GM18907 (cell line): ENCODE data around the gene SGSM1.

Experiments used
- ATAC-seq: cut with Tn5 transposase; IDR thresholded peaks from one replicate; pipeline ENCODE4 v1.9.1; 2021; ENCODE audit warnings: mild to moderate bottlenecking, moderate library complexity; ENCODE audit not compliant: unreplicated experiment

SGSM1 gene

GRCh38 chr22:24805790-24806662, at the start of gene SGSM1:
SGSM1 (plus strand) TSS chr22:24806211; CDS start chr22:24806326, 115 bp downstream.
- peak; percentile 53 for ATAC-seq

DNA sequence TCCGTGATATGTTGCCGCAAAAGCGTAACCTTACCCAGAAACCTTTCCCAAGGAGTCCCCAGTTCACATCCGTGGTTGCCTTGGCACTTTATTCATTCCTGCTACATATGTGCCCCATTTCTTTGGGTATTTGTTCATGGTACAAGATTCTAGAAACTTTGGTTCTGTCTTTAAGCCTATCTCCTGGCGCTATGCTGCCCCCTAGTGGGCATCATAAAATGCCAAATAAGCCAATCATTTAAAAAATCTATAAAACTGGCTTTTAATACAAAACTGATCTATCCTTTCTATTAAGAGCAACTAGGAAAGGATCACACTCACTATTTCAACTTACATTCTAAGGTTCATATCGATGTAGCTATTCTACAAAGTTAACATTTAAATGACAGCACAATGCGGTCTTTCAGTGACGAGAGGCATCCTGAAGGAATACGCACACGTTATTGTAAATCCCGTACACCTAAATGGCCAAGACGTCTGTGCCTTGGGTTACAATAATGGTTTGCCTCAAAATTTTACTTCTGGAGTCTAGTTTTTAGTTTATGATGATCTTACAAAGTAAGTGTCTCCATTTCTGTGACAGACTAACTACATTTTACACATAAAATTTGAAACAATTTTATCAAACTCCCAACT, 47.7 kb upstream of the SGSM1 start:
- ATAC-seq, result no peak

GRCh38 chr22:24759765-24760164, 46.2 kb upstream of the SGSM1 start:
- ATAC-seq, result no peak

GRCh38 chr22:24760708-24761306, 45.2 kb upstream of the SGSM1 start:
- ATAC-seq, result no peak

GRCh38 chr22:24761888-24762675, 43.9 kb upstream of the SGSM1 start:
- no peak for ATAC-seq

DNA sequence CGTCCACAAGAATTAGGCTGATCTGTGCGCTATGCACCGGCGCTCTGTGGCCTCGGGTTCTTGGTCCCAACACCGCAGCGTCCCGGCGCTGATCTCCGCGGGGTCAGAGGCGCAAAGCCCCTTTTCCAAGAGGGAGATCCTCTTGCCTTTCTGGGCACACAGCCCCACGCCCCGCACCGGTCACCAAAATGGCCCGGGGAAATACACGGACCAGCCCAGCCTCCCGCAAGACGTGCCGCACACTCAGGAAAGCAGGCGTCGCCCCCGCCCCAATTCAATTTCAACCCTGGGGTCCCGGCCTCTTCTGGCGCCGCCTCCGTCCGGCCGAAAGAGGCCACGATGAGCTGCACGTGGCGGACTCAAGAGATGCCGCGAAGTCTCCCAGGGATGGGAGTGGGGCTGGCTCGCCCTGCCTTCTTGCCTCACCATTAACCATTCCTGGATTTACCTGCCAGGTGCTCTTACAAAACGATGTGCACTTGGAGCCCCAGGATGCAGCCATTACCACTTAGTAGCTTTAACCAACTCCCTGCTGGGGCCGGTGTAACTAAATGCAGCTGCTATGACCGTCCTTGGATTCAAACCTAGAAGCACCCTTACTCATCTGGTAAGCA, 42.0 kb upstream of the SGSM1 start:
- no peak for ATAC-seq

DNA sequence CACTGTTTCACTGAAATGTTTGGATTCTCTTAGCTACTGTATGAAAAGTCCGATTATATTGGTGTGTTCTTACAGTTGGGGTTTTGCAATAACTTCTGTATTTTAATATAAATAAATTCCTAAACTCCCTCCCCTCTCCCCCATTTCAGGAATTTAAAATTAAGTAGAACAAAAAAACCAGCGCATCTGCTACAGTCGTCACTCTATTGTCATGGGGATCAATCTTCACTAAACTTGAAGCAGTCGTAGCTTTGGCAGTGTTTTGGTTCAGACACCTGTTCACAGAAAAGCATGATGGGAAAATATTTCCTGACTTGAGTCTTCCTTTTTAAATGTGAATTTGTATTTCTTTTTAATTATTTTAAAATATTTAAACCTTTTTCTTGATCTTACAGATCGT, 40.8 kb upstream of the SGSM1 start:
- ATAC-seq, result no peak

DNA sequence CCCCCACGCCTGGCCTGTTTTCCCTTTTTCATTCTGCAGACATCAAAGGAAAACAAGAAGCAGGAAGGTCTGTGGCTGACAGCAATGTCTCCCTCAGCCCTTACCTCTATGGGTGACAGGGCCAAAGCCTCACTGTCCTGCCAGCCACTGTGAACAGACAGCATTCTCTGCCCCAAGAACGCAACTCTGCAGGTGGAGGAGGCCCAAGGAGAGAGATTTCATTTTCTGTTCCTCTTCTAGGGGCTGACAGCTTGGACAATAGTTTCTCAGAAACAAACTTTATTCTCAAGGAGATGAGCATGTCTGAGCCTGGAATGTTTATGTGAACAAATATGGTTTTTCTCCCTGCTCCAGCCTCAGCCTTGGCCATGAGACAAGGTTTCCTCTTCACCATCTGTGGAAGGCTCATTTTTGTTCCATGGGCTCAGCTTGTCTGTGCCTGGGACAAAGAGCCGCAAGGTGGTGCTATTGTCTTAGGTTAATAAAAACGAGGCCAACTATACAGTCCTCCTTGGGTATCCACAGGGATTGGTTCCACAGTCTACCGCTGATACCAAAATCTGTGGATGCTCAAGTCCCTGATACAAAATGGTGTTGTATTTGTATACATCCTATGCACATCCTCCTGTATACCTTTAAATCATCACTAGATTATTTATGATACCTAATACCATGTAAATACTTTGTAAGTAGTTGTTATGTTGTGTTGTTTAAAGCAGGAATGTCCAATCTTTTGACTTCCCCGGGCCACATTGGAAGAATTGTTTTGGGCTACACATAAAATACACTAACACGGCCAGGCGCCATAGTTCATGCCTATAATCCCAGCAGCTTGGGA, 37.3 kb upstream of the SGSM1 start:
- ATAC-seq, result no peak

DNA sequence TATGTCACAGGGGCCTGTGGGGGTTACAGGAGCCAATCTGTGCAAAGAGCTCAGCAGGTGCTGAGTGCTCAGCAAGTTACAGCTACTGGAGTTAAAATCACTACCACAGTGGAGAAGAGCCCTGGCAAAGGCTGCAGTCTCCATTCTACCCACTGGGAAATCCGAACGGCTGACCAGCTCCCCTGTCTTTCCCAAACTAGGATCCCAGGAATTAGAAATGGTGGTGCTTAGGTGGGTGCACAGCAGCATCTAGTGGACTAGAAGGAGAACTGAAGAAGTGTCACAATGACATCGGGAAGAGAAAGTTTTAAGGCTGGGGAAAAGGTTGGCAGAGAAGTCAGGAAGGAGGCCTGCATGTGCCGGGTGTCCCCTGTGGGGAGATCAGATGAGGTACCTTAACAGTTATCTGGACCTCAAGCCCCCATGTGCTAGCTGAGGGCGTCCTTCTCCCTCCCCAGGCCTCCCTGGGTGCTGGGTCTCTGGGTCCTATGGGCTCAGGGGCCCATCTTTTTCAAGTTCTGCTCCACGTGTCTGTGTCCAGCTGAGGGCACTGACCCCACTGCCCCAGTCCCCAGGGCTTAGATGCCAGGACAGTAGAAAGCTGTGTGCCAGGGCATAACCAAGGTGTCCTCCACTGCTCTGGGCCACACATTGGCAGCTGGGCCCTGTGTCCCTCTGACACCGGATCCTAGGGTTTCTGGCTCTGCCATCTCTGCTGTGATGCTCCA, 33.4 kb upstream of the SGSM1 start:
- no peak for ATAC-seq

- no peak for ATAC-seq
Measured at GRCh38 chr22:24775769-24776492, 30.1 kb upstream of the SGSM1 start.

GRCh38 chr22:24776525-24776924, 29.5 kb upstream of the SGSM1 start:
- ATAC-seq, result no peak

DNA sequence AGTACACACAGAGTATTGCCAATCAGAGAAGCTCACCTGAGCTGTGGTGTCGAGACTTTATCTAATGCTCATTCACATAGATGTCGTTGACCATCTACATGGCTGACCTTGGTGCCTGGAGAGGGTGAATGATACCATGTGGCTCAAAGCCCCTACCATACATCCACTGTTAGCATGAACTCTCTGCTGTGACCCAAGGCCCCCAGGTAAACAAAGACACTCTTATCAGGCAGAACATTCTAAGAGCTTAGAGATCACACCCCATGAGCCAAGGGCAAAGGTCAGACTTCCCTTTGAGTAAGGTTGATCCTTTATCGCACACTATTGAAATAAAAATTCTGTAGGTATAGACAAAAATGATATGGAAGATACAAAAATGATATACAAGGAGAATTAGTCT, 16.5 kb upstream of the SGSM1 start:
- no peak for ATAC-seq

DNA sequence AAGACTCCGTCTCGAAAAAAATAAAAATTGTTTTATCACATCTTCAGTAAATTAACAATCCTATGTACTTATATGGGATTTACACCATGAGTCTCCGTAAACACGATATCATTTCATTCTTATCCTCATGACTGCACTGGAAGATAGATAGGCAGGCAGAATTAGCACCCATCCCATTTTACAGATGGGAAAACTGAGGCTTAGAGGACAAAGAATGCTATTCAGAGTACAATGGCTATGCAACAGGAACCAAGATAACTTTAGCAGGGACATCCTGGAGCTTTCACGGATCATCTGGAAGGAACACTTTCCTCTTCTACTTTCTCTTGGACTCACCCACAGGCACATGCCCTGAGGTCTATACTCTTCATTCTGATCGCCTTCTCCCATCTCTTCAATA, 14.6 kb upstream of the SGSM1 start:
- ATAC-seq, result no peak

GRCh38 chr22:24796056-24796455, 10.0 kb upstream of the SGSM1 start:
- no peak for ATAC-seq

DNA sequence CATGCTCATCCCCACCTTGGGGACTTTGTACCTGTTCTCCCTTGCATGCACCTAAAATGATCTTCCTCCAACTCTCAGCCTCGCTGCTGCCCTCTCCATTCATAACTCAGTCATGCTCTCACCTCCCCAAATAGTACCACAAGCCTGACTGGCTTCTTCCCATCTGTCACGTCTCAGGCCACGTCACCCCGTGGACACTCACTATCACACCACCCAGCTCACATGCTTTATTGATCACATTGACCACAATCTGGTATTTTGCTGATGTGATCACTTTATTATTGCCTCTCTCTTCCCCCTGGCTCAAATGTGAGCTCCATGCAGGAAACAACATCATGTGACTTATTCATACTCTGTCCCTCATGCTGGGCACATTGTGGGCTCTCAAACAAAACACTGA, 9.2 kb upstream of the SGSM1 start:
- ATAC-seq, result no peak

GRCh38 chr22:24801901-24802465, 4.0 kb upstream of the SGSM1 start:
- ATAC-seq, result no peak

GRCh38 chr22:24803064-24803542, 2.9 kb upstream of the SGSM1 start:
- ATAC-seq, result no peak

- no peak for ATAC-seq
Measured at GRCh38 chr22:24806663-24807001, 621 bp downstream of the SGSM1 start.
